Right renal pelvis (tissue), 4 donors: ENCODE data around the gene GGCX. TPM values are rescaled to one million over a fixed set of nuclear protein-coding genes. Genes with fewer than 3 reads are reported as not detected.
"Not testable (repeated sequence)": the region's sequence is repeated elsewhere in the genome, so short reads cannot be mapped to it uniquely, and the experiment has no call there.

ENCODE experiments used
- DNase-seq, 4 donors: peaks; one replicate each; pipeline ENCODE4 v3.0.0-alpha.2; 2013; ENCODE audit warnings: low read depth in 4 of 4, low spot score in 3 of 4, missing footprints in 1 of 4
- polyA plus RNA-seq, 4 donors: library from polyadenylated mRNA; unstranded; fragments of 120-200 nt; gene quantifications; one replicate each; pipeline ENCODE4 v1.2.1, GENCODE V29; 2013; ENCODE audit not compliant: insufficient read length in 4 of 4

GGCX gene
- polyA plus RNA-seq: 10 to 100 TPM; 39.1 to 45.8 (median 42.2) TPM

DNA sequence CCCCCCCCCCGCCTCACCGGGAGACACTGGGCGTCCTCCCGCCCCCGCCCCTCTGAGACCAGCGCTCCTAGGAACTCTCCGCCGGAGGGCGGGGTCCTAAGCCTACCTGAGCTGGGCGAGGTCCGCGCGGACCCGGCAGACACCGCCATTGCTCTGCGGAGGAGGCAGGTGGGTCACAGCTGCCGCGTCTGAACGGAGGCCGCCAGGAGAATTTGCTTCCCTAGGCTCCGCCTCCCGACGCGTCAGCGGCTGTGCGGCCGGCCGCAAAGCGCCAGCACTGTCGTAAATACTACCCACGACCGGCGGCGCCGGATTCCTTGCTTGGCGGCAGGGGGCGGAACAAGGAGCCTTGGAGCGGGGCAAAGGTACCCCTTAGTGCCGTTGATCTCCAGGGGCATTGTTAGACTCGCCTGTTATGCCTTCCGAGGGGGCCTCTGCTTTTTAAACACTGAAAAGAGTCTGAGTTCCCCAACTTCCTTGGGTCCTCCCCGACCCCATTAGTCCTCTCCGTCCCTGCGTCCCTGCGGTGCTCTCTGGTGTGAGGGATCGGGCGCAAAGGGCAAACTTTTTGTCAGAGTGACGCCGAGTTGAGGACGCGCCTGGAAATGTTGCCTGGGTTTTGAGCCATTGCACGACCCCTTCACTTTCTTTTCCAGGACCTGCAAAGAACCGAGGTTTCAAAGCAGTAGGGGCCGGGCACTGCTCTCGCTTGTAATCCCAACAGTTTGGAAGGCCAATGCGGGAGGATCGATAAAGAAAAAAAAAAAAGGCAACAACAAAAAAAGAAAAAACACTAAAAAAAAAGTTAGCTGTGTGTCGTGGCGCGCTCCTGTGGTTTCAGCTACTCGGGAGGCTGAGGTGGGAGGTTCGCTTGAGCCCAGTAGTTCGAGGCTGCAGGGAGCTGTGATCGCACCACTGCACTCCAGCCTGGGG is at the start of gene GGCX:
TSS of gene GGCX (minus strand) at position 214 of the 933 bp plus-strand sequence. CDS start at position 149, 65 bp downstream.
- DNase-seq: peak; percentile 88 to 93 (median 91)

DNA sequence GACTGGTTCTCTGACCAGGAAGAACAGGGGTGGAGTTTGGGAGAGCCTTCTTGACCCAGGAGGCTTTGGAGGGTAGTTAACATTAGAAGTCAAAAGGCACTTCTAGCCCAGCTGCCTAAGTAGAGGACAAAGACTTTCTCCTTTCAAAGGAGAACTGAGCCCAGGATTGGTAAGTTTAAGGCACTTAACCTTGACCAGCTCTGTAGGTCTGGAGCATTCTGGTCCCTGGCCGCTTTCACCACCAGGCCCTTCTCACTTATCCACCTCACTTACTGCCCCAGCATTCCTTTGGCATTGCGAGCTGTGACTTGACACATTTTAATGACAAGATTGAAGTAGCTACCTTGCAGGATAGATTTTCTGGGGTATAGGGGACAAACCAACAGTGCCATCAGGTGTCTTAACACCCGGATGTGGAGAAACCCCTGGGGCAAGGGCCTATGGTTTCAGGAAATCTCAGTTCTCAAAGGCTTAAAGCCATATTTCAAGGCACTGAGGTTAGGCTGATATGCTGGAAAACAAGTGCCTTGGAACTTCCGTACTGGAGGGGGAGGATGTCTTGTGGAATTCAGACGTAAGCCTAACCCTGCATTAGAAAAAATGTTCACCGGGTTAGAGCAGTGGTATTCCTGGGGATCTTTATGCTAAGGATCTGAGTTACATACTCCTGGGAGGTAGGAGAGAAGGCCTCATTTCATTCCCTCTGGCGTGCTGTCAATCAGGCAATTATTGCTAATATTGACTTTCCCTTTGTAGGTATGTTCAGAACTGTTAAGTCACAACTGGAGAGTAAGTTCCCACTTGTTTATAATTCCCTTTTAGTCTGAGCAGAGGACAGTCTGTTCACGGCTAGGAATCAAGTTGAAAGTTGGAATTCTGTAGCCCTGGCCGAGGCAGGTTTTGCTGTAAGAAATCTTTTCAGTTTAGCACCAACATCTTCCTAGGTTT is 46.2 kb upstream of the GGCX start:
- no peak for DNase-seq

DNA sequence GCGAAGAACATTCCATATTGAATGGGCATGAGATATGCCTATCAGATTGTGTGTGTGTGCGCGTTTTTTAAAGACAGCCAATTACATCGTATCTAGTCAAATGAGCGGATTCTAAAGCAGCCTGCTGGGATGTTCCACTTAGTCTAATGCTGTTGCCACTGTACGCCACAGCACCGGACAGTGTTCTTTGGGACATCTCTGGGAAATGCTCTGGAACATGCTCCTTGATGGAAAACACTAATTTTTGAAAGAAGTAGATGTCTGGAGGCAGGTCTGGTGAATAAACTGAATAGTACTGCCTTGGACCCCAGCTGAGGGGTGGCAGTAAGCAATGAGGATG is 44.8 kb upstream of the GGCX start:
- no peak for DNase-seq

DNA sequence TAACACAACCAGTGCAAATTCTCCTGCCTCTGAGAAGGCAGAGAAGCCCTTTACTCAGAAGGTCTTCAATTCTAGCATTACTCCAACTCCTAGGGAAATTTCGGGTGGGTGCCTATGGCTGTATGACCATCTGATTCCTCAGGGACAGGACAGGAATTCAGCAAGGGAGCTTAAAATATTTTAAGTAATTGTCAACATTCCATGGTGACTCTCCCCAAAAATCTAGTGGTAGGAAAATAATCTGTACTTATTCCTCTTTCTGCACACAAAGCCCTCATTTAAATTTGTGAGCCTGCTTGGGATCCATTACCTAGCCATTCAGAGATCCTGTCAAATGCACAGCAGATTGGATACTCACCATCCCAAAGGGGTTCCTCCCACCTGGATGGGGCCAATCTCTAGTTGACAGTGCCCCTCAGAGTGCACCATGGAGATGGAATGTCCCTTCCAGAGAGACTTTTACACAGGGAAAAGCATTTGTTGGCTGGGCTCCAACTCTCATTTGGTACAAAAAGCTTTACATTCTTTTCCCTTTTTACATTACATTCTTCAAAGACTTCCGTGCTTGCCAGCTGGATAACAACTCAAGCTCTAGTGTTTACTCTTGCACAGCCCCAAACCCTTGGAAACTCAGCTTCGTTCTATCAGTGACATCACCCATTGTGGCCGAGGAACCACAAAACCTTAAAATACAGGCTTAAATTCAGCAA is 44.3 kb upstream of the GGCX start:
- DNase-seq: no peak

DNA sequence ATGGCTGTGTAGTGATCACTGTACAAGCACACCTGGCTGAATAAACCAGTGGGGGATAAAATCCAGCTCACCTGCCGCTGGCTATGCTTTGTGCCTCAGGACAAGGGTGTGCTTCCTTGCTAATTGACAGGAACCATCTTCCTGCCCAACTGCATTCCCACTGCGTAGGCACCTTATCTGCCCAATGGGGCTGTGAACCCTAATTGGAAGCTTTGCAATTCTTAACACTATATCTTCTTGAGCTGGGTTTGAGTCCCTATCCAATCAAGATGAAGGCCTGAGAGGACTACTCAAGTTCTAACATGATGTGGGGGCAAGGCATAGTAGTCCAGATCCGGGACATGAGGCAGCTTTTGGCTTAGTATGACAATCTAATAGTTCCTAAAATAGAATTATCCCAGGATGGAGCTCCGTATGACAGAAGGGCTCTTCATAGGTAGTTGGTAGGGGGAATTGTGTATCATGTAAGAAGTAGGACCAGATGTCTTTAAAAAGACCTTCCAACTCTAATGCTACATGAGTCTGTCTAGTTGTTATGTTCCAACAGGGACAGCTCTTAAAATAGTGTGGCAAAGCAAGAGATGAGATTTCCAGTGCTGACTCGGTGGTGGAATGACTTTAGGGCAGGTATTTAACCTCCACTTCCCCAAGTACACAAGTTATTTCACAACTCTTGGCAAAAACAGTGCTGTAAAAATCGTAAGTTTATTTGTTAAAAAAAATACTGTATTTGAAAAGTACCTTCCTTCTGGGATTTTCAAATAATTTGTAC is 43.5 kb upstream of the GGCX start:
- DNase-seq: no peak

DNA sequence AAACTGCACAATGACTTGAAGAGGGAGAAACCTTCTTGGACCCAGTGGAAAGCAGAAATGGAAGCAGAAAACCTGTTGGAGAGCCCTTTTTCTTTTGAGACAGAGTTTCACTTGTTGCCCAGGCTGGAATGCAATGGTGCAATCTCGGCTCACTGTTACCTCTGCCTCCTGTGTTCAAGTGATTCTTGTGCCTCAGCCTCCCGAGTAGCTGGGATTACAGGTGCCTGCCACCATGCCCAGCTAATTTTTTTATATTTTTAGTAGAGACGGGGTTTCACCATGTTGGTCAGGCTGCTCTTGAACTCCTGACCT is 42.8 kb upstream of the GGCX start:
- DNase-seq: not testable (repeated sequence)

DNA sequence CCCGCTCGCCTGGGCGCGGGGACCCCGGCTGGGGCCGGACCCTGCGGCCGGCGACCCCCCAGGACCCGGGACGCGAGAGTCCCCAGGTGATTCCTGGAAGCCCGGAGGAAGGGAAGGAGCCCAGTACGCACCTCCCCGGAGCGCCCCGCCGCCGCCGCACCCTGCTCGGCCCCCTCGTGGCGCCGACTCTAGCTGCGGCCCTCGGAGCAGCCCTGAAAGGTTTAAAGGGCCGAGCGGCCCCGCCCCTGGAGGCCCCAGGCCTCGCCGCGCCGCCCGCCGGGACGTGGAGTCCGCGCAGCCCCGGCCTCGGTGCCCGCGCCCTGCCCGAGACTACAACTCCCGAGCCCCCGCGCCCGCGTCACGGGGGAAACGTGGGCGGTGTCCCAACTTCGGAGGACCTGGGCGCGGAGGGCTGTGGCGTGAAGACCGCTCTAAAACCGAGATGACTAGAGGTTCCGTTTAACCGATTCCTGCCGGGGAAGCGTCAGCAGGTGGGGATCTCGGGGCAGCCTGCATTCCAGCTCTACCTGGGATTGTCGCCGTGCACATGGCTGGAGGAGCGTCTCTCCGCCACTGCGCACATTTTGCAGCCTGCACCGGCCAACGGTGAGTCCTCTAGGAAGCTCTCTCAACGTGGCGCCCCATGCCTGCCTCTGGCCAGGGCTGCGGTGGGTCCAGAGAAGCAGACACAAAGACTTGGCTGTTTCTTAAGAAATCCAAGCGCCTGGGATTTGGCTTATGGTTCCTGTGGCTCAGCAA is 41.4 kb upstream of the GGCX start, which contains the start of gene TMEM150A:
TSS of gene TMEM150A (minus strand) at position 223 of the 759 bp plus-strand sequence. CDS start 750 bp downstream, outside the sequence.
- peak; percentile 81 to 89 (median 86) for DNase-seq

DNA sequence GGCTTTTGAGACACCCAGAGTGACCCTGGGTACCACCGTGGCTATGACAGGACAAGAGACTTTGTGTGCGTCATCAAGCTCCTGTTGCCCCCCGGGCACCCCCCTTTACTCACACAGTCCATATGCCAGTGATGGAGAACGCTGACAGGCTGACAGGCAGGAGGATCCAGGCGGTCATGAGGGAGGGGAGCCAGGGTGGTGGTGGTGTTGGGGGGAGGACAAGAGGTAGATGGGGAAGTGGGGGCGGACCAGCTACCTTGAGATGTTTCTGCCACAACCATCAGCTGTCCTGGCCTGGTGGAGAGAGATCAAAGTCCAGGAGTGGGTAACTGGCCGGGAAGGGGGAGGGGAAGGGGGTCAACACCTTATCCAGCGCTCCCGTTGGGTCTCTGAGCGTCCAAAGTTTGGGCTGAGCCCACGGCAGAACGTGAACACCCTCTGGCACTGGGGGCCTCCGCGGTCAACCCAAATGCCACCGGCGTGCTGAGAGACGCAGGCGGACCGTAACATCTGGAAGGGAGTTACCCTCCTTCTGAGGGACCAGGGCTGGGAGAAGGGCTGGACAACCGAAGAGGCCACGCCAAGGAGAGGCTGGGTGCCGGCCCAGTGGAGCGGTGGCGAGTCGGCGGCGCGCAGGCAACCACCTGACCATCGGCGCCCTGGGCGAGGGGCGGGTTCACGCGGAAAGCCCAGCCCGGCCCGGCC is 40.6 kb upstream of the GGCX start:
- DNase-seq: no peak

DNA sequence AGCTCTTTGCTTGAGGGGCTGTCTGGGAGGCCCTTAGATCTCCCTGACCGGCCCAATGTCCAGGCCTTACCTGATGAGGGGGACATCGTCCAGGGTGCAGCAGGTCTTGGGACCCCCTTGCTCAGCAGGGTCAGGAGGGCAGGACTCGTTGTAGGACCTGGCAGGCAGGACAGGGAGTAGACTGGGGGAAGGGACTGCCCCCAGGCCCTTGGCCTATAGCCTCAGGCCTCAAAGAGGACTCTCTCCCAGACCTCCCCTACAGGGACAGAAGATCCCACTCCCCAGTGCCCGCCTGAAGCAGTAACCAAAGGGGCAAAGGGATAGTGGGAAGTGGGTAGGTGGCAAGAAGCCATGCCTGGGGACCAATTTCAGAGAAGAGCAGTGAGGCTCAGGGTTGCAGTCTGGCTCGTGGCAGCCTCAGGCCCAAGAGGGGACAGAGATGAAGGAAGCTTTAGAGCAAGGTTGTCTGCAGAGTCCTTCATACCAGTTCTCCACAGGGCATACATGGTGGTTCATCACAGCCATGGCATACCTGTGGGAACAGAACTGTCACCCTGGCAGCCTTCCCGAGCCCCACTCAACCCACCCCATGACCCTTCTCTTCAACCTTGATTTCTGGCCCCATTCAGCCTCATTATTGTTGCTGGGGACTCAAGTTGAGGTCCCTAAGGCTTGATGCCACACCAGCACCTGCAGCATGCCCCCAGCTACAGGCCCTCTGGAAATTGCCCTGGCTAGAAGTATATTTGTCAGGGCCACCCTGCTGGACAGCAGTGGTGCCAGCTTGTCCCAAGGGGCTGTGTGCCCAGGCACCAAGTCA is 39.9 kb upstream of the GGCX start:
- no peak for DNase-seq

DNA sequence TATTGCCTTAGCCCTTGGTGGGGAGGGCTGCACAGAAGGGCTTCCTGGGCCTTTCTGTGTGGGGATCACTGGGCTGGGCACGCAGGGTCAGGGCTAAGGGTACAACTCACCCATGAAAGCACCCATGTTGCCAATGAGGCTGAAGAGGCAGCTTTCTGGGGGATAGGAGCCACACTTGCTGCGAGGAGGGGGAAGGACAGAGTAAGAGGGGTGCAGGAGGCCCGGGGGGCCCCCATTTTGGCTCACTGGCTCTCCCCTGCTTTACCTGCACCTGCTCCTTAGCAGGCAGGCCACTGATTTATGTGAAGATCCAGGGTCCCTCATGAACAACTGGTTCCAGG is 38.9 kb upstream of the GGCX start:
- no peak for DNase-seq

DNA sequence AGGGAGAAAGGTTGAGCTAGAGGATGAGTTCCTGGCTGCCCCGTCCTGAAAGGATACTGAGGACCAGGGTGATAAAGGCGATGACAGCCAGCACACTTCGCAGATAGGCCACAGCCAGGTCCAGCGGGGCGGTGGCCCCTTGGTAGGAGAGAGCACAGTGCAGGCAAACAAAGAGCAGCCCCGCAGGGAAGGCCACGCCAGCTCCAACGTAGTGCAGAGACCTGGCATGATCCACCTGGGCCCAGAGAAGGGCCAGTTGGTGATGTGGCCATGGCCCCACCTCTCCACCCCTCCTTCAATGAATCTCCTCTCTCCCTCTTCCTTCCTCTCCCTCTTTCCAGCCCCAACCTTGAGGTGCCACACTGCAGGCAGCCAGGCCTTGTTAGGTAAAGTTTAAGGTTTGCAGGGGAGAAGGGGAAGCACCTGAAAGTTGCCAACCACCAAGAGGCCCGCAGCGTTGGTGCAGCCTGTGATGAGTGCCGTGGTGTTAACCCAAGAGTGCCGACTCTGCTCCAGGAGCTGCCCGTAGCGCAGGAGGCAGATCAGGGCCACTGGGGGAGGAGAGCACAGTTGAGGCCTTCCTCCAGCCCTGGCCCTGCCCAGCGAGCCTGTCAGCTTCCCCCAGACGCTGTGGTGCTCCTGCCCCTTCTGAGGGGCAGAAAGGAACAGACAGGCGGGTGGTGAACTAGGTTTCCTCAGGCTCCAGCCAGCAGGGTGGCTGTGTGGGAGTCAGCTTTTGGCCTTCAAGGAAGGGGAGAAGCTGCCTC is 38.4 kb upstream of the GGCX start:
- no peak for DNase-seq

DNA sequence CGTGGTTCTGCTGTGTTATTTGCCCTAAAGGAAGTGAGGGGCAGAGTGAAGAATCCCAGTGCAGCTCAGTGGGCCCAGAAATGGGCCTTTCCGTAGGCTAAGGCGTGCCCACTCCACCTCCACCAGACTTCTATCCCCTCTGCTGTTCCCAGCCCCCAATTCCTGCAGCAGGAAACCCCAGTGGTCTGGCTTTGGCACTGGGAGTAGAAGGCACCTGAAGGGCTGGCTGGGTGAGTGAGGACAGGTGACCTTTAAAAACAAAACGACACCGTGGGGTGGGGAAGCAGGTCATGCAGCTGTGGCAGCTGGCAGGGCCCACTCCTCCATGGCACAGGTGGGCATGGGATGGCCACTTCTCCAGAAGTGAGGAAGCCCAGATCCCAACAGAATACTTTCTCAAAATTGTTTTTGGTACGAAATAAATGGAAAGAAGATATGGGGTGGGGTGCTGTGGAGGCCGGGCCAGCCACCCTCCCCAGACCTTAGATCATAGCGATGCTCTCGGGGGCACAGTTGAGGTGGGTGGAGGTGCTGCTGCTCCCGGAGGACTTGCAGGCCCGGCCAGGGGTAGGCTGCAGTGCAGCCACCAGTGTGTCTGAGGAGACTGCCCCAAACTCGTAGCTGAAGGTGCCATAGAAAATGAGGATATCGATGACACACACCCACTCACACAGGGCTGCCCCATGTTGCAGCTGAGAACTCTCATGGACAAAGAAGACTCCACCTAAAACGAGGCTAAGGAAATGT is 37.5 kb upstream of the GGCX start:
- no peak for DNase-seq

DNA sequence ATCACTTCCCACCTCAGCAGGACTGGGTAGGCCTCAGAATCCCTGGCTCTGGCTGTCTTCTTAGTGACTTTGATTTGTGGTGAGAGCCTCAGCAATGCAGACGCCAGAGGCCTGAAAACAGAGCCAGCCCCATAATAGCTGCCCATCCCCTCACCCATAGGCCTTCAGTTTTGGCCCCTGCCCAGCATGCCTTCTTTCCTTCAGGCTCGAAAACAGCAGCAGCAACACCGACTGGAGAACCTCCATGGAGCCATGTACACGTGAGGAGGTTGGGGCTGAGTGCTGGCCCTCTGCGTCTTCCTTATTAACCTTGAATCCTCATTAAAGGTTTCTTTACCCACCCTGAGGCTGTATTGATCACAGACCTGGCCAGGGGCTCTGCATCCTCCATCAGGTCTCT is 35.9 kb upstream of the GGCX start:
- DNase-seq: no peak

DNA sequence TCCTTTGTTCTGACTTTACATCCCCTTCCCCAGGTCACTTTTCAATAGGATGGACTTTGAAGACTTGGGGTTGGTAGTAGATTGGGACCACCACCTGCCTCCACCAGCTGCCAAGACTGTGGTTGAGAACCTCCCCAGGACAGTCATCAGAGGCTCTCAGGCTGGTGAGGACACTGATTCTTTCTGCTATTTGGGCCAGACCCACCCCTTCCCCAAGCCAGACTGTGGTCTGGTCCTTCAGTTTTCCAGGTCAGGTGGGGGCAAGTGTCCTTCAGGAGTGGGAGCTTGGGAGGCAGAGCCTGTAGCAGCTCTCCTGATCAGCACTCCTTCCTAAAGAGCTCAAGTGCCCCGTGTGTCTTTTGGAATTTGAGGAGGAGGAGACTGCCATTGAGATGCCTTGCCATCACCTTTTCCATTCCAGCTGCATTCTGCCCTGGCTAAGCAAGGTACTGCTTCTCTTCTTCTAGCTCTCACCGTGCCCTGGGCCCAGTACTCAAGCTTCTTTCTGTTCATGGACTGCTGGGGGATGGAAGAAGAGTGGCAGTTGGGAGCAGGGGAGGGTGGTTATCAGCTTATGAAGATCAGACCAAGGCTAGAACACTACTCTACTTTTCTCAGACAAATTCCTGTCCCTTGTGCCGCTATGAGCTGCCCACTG is 35.3 kb upstream of the GGCX start:
- DNase-seq: no peak

DNA sequence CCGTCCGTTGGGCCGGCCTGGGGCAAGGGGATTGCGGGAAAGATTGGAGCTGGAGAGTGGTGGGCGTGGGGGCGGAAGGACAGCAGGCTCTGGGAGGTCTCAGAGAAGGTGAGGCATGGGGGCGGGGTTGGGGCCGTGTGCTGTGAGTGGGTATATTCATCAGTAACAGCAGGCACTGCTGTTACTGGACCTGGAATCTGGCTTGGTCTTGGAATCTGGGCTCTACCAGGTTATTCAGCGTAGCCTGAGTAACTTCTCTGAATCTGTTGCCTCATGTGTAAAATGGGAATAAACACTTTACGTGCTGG is 34.7 kb upstream of the GGCX start:
- no peak for DNase-seq
